Kidney (tissue), 14 donors: ENCODE measurements around the gene RAMP3. TPM values are rescaled to one million over a fixed set of nuclear protein-coding genes. Genes with fewer than 3 reads are reported as not detected.
"Not testable (repeated sequence)": the region's sequence is repeated elsewhere in the genome, so short reads cannot be mapped to it uniquely, and the experiment has no call there.

Source experiments
- DNase-seq, 5 donors: peaks; one replicate each; pipeline ENCODE4 v3.0.0-alpha.2; 2013 to 2020
- FAIRE-seq: peaks from 2 replicates; lab custom pipeline; 2012; peaks lifted over from hg19 to GRCh38; lab: Jason Lieb, UNC
- H3K27ac ChIP-seq, 2 donors: one replicate each; pipeline ENCODE4 v1.7.0; 2013; ENCODE audit warnings: low read depth in 2 of 2, low read length in 2 of 2, inconsistent platforms in 1 of 2
- H3K27me3 ChIP-seq: one replicate; pipeline ENCODE4 v1.7.1; 2013; ENCODE audit warnings: low read length, inconsistent platforms; ENCODE audit not compliant: control insufficient read depth, insufficient read depth
- H3K36me3 ChIP-seq, 3 donors: one replicate each; pipeline versions ENCODE4 v1.7.0 to v1.7.1; 2013; ENCODE audit warnings: low read length in 3 of 3, control low read depth in 1 of 3, inconsistent platforms in 1 of 3; ENCODE audit not compliant: insufficient read depth in 3 of 3, control insufficient read depth in 2 of 3
- H3K4me1 ChIP-seq, 3 donors: one replicate each; pipeline versions ENCODE4 v1.7.0 to v1.7.1; 2013; ENCODE audit warnings: low read length in 3 of 3, inconsistent platforms in 1 of 3, low read depth in 1 of 3; ENCODE audit not compliant: control insufficient read depth in 2 of 3, insufficient read depth in 2 of 3
- H3K4me3 ChIP-seq, 3 donors: one replicate each; pipeline versions ENCODE4 v1.7.0 to v1.8.1; 2013; ENCODE audit warnings: low read length in 3 of 3, control low read depth in 1 of 3, inconsistent platforms in 1 of 3
- H3K9ac ChIP-seq, 3 donors: one replicate each; pipeline versions ENCODE4 v1.7.0 to v1.7.1; 2013; ENCODE audit warnings: low read length in 3 of 3, control low read depth in 1 of 3, inconsistent platforms in 1 of 3
- H3K9me3 ChIP-seq, 3 donors: one replicate each; pipeline versions ENCODE4 v1.7.0 to v1.7.1; 2013; ENCODE audit warnings: low read length in 3 of 3, control low read depth in 1 of 3, inconsistent platforms in 1 of 3; ENCODE audit not compliant: control insufficient read depth in 2 of 3, insufficient read depth in 1 of 3
- CTCF ChIP-seq: IDR thresholded peaks from 3 replicates; pipeline ENCODE4 v1.5.1; 2012; ENCODE audit warnings: mild to moderate bottlenecking, moderate library complexity, borderline replicate concordance; ENCODE audit not compliant: insufficient read depth; ENCODE audit errors: extremely low read depth
- intact Hi-C: fragments of 100-400 bp; cut with DNase I; formaldehyde crosslinking; loops from one replicate; pipeline ENCODE4 v1.11.1; 2022
- polyA plus RNA-seq: library from polyadenylated mRNA; stranded (reverse); fragments of 350-450 nt; fragmentation: Illumina TruSeq; extraction: RNeasy Lipid Tissue Mini Kit (QIAGEN cat#74804); gene quantifications from one replicate; pipeline ENCODE4 v1.2.3, GENCODE V29; 2014; ENCODE audit warnings: low read depth, low replicate concordance; ENCODE audit not compliant: insufficient read depth
- total RNA-seq: library from RNA; stranded (reverse); fragmentation: NEBNext Ultra II Directional; extraction: Animal tissue kit (Norgen Biotek cat#: 25700); gene quantifications from one replicate; pipeline ENCODE4 v1.2.1, GENCODE V29; 2021
- donor health status: control.
- donor health status: control.
- donor health status: control.
- donor health status: control.
- donor health status: control.
- donor health status: DM: yes; HTN: yes; CAD: no.
- donor health status: Normal renal cell carcinoma (clear cell type).

The RAMP3 gene
- total and polyA plus RNA-seq, 2 donors from 2014 or later = 82.6 to 168 TPM

GRCh38 chr7:45111298-45112223, 46.0 kb upstream of the RAMP3 start, which contains the start of gene TBRG4:
Gene TBRG4, minus strand, starts transcription at chr7:45111697. Its CDS starts 2,460 bp downstream, at chr7:45109237.
- intact Hi-C loops = no loop called here
- Histone ChIP-seq H3K9ac (peak within 1 kb of the TSS; percentile 59 to 70 (median 62)), H3K27me3 (no peaks in the 10 kb centered on the region), H3K4me3 (peak within 1 kb of the TSS; percentile 71 to 95 (median 91)), H3K9me3 (no peaks in the 10 kb centered on the region), H3K36me3 (peaks cover 3 to 23% (median 22%) of the 10 kb centered on the region in 3 donors), H3K27ac (peak within 1 kb of the TSS; percentile 91 to 99), H3K4me1 (peaks cover 0 to 15% (median 3%) of the 10 kb centered on the region in 3 donors)
- TF ChIP-seq CTCF = peak; percentile 15
- DNase-seq (peak; percentile 96 to 99 (median 98)), FAIRE-seq (no peak)

GRCh38 chr7:45112648-45113047, 44.9 kb upstream of the RAMP3 start:
- peak overlapping the region in 1 of 3 donors; percentile 95 for H3K4me3 ChIP-seq
- peaks cover 0 to 8% (median 3%) of the 10 kb centered on the region in 3 donors for H3K4me1 ChIP-seq
- no peaks in the 10 kb centered on the region for H3K9me3 ChIP-seq
- no peak overlapping the region for H3K9ac ChIP-seq
- intact Hi-C loops = no loop called here
- no peaks in the 10 kb centered on the region for H3K27me3 ChIP-seq
- no peak overlapping the region for H3K27ac ChIP-seq
- no peak for FAIRE-seq
- peaks cover 3 to 14% (median 12%) of the 10 kb centered on the region in 3 donors for H3K36me3 ChIP-seq
- peak in 1 of 5 donors; percentile 27 for DNase-seq
- no peak for TF ChIP-seq CTCF

- FAIRE-seq, intact Hi-C loops, H3K27ac ChIP-seq: not testable (repeated sequence)
Measured at GRCh38 chr7:45114257-45114656, 43.3 kb upstream of the RAMP3 start.

GRCh38 chr7:45114926-45115325, 42.7 kb upstream of the RAMP3 start:
- Histone ChIP-seq H3K36me3 (no peaks in the 10 kb centered on the region), H3K9ac (no peak overlapping the region), H3K27me3 (no peaks in the 10 kb centered on the region), H3K27ac (no peak overlapping the region), H3K9me3 (no peaks in the 10 kb centered on the region), H3K4me3 (no peak overlapping the region), H3K4me1 (peaks cover 0 to 2% (median 0%) of the 10 kb centered on the region in 3 donors)
- TF ChIP-seq CTCF = no peak
- FAIRE-seq = no peak
- intact Hi-C loops = no loop called here
- DNase-seq = peak in 2 of 5 donors; percentile 9 to 24

More at GRCh38 chr7:45114257-45114656, 43.3 kb upstream of the RAMP3 start:
- not testable (repeated sequence) for H3K27me3 ChIP-seq, H3K9ac ChIP-seq, H3K9me3 ChIP-seq, H3K4me1 ChIP-seq, DNase-seq, H3K36me3 ChIP-seq, H3K4me3 ChIP-seq
